HG03108 (cell line): ENCODE results near the gene SAA1.
"Not testable (repeated sequence)": the region's sequence is repeated elsewhere in the genome, so short reads cannot be mapped to it uniquely, and the experiment has no call there.

Source experiments
- ATAC-seq: cut with Tn5 transposase; IDR thresholded peaks from one replicate; pipeline ENCODE4 v1.9.1; 2021; ENCODE audit warnings: moderate library complexity; ENCODE audit not compliant: unreplicated experiment

The SAA1 gene

DNA sequence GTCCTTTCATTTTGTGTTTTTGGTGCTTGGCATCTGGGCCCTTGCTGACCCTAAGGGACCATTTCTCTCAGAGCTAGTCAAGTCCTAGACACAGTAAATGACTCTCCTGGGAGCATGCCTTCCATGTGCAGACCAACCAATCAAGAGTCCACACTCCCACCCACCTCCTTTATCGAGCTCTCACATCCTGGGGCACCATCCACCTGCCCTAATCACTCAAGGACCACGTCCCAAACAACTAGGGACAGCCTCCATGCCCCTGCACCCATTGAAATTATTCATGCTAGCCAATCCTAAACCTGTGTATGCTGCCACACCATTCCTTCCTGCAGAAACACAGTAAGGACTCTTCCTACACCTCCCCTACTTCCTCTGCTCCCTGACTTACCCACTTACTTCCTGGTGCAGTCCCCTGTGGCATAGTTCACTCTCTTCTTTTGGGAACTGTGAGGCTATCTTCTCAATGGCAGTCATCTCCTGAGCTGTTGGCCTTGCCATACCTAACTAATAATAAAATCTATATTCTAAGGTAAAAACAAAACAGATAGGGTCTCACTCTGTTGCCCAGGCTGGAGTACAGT lies 11.2 kb upstream of the SAA1 start:
- ATAC-seq: no peak

DNA sequence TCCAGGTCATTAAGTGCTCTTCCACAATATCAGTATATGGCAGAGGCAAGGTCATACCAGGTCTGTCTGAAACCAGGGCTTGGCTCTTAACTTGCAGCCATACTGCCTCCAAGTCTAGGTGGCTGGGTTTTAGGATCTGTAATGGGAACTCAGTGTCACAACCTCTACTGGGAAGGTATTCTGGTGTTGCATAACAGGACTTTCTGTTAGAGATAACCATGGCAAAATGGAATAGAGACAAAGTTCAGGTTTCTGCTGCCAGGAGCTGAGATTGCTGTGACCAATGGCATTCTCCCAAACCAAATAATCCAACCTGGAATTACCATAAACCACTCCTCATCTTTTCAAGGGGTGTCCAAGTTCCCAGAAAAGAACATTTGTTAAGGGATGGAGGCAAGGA lies 6.8 kb upstream of the SAA1 start:
- no peak for ATAC-seq

DNA sequence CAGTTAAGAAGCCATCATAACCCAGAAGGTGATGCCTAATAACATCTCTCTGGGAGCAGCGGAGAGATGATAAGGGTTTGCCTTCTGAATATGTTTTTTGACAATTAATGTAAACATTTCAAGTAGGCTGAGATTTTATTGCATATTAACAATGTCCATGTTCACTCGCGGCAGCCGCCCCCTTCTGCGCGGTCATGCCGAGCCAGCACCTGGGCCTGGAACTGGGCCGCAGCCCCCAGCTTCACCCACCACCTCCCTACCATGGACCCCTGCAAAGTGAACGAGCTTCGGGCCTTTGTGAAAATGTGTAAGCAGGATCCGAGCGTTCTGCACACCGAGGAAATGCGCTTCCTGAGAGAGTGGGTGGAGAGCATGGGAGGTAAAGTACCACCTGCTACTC lies 4.3 kb upstream of the SAA1 start:
- no peak for ATAC-seq

DNA sequence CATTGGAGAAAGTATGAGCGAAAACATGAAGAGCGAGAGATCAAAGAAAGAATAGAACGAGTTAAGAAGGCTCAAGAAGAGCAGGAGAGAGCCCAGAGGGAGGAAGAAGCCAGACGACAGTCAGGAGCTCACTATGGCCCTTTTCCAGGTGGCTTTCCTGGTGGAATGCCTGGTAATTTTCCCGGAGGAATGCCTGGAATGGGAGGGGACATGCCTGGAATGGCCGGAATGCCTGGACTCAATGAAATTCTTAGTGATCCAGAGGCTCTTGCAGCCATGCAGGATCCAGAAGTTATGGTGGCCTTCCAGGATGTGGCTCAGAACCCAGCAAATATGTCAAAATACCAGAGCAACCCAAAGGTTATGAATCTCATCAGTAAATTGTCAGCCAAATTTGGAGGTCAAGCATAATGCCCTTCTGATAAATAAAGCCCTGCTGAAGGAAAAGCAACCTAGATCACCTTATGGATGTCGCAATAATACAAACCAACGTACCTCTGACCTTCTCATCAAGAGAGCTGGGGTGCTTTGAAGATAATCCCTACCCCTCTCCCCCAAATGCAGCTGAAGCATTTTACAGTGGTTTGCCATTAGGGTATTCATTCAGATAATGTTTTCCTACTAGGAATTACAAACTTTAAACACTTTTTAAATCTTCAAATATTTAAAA lies 3.2 kb upstream of the SAA1 start:
- not testable (repeated sequence) for ATAC-seq

DNA sequence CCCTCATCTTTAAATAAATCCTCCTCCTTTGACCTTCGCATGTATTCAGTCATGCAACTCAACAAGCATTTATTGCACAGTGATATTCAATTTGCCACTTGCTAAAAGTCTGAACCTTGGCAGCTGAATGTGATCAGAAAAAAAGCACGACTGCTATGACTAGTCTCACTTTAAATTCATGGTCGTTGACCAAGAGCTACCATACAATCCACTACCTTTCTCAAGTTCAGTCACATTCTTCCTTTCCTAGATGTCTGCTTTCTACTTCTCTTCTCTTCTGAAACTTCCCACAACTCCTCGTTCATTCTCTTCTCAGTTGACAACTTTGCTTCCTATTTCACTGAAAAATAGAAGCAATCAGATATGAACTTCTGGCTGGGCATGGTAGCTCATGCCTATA lies 2.0 kb upstream of the SAA1 start:
- ATAC-seq: no peak

DNA sequence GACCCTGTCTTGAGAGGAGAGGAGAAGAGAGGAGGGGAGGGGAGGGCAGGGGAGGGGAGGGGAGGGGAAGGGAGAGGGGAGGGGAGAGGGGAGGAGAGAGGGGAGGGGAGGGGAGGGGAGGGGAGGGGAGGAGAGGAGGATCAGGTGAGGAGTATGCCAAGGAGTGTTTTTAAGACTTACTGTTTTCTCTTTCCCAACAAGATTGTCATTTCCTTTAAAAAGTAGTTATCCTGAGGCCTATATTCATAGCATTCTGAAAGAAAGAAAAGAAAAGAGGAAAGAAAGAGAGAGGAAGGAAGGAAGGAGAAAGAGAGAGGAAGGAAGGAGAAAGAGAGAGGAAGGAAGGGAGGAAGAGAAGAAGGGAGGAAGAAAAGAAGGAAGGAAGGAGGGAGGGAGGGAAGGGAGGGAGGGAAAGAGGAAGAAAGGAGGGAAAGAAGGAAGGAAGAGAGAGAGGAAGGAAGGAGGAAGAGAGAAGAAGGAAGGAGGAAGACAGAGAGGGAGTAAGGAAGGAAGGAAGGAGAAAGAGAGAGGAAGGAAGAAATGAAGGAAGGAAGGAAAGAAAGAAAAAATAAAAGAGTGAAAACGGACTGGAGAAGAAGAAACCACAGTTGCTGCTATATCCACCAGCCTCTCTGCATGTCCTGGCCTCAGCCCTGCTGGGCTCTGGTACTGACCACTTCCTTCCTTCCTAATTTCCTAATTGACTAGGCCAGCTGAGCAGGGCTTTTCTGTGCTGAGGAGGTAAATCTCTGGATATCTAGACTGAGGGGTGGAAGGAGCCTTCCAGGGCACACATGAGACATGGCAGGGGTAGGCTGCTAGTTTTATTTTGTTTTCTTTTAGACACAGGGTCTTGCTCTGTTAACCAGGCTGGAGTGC lies 1.1 kb upstream of the SAA1 start:
- no peak for ATAC-seq

DNA sequence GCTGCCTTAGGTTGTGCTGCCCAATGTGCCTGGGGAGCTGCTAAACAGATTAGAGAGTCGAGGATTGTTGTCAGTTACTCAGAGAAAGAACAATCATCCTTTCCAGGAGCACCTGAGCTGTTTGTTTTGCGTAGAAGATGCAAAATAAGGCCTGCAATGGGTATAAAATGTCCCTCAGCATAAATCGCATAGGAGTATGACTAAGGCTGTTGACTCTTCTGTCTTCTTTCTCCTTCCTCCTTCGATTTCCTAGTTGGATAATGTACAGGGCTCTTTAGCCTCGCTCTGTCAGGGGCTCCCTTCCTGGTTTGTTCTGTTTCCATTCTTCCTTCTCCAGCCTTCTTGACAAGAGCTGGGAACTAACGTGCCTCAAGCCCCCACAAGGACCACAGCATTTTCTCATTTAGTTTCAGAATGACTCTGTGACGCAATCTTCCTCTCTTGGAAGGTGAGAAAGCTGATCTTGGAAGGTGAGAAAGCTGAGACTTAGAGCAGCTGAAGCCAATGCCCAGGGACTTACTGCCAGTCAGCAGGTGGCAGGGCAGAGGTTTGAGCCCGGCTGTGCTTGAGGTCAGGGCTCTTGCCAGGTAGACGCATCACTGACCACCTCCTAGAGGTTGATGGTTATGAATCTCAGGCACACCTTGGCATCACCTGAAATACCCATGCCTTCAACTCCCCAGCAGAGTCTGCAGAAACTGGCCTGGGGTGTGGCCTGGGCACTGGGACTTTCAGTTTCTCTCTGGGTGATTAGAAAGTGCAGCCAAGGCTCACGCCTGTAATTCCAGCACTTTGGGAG lies 1.5 kb downstream of the SAA1 start:
- peak; percentile 51 for ATAC-seq

DNA sequence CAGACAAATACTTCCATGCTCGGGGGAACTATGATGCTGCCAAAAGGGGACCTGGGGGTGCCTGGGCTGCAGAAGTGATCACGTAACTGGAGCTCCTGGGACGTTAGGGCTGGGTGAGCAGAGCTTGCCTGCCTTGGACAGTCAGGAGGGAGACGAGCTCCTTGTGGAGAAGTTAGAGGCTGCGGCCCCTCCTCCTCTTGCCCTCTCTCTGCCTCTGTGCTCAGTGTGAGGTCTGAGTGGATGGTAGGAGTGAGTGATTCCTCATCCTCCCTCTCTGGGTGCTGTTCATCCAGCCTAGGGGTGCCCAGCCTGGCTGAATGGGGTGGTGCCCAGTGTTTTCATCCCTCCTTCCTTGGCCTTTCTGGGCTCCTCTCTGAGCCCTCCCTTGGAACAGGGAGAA lies 3.2 kb downstream of the SAA1 start:
- ATAC-seq: not testable (repeated sequence)

DNA sequence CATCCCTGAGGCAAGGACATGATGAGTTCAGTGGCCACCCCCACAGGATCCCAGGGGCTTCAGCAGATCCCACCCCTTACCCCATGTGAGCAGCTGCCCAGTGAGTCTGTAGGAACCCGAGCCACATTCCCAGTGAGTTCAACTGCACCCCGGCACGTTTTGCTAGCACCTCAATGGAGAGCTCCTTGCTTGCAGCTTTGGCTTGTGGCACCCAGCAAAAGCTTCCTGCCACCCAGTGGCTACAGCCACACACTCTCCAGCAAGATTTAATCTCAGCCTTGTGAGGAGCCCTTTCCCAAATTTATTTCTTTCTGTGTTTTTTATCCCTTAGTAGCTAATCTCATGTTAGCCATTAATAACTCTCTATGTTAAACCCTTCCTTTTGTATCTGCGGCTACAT lies 4.0 kb downstream of the SAA1 start:
- no peak for ATAC-seq

DNA sequence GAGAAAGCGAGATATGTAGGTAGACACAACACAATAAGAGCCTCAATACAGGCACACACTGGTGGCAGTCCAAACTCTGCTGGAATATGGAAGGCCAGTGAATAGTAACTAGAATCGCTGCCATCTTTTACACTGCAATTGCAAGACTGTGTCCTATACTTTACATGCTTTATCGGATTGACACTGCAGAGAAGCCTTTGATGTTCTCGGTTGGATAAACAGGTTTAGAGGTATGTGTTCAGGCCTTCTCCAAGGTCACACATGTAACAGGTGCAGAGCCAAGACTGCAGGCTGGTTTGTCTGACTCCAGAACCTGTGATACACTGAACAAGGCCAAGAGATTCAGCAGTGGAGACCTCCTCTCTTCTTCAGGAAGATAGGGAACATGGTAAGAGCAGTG lies 5.1 kb downstream of the SAA1 start:
- ATAC-seq: no peak

DNA sequence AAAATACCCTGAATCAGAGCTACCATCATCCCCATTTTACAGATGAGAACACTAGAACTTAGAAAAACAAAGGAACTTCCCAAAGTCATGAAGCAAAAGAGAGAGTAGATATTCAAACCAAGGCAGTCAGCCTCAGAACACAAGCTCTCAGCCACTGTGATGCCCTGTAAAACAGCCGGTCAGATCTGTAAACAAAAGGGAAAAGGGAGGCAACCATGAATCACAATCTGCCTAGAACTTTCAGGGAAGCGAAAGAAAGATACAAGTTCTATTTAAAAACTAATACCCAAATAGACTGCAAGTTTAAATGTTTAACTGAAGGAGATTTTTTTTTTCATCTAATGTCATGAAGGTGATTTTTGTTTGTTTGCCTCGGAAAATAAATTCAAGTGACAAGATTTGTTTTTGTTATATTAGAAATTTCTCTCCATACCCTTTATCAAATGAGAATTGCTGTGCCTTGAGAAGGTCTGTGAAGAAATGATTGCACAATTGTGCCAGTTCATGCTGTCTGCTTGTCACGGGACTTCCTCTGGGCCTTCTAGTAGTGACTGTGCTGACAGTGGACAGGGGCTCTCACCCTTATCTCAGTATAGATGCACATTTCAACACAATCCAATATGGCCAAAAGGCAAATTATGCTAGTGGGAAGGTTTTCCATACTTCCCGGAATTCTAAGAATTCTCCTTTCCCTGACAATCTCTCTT lies 11.7 kb downstream of the SAA1 start:
- ATAC-seq: no peak

DNA sequence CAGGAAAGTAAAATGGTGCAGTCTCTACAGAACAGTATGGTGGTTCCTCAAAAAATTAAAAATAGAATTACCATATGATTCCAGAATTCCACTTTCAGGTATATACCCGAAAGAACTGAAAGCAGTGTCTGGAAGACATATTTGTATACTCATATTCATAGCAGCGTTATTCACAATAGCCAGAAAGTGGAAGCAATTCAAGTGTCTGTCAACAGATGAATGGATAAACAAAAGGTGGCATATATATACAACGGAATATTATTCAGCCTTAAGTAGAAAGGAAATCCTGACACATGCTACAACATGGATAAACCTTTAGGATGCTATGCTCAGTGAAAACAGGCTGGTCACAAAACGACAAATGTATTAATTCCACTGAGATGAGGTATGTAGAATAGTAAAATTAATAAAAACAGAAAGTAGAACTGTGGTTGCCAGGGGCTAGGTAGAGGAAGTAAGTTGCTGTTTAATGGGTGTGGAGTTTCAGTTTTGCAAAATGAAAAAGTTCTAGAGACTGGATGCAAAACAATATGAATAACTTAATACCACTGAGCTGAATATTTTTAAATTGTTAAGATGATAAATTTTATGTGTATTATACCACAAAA lies 14.5 kb downstream of the SAA1 start:
- peak; percentile 81 for ATAC-seq

DNA sequence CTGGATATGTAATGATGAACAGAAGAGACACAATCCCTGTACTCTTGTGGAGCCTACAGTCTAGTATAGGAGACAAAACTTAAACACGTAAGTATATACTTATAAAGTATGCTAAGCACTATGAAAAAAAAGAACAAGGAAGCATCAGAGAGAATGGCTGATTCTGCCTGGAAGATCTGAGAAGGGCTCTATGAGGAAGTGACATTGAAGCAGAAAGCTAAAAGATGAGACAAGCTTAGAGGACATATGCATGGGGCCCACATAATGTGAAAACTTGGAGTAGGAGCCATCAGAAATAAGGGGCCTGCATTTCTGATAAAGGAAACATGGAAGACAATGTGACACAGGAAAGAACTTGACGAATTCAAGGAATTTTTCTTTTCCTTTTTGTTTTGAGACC lies 16.6 kb downstream of the SAA1 start:
- no peak for ATAC-seq

DNA sequence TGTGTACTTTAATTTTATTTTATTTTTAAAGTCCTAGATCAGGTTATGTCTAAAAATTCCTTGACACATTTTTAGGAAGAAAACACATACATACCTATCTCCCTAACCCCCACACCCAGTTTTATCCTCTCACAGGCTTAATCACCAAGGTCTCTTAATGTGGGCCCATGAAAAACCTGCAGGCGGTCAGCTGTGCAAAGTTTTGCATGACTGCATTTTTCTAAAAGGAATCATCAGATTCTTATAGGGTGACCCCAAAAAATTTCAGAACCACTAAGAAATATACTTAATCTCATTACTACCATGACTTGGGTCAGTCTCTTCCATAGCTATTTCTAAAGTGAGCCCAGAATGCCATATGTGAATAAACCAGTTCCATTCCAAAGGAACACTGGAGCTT lies 19.8 kb downstream of the SAA1 start:
- no peak for ATAC-seq

DNA sequence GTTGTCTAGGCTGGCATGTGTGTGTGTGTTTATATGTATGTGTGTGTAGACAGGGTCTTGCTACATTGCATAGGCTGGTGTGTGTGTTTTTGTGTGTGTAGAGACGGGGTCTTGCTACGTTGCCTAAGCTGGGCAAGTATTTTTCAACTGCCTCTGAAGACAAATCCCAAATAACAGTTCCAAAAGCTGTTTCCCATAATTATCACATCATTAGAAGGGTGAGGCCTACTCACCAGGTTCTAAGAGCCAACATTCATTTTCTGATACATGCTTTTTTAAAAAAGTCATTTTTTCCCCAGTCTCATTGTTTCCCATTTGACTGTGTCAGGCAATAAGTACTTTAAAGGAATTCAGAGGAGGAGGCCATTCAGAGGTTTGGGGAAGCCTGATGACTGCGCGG lies 22.8 kb downstream of the SAA1 start:
- no peak for ATAC-seq

DNA sequence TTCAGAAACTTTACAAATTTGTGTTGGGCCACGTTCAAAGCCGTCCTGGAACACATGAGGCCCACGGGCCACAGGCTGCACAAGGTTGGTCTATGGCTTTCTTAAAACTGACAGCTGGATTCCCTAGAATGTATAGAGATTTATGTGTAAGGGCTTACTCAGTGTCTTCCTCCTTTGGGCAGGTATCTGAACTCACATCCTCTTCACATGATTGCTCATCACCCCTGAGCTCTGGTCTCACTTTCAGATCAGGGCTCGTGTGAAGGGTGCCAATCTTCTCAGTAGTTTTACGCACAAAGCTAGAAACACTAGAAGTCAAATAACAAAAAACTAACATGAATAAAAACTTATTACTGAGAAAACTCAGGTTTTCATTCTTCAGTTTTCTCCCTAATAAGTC lies 28.8 kb downstream of the SAA1 start:
- ATAC-seq: no peak

DNA sequence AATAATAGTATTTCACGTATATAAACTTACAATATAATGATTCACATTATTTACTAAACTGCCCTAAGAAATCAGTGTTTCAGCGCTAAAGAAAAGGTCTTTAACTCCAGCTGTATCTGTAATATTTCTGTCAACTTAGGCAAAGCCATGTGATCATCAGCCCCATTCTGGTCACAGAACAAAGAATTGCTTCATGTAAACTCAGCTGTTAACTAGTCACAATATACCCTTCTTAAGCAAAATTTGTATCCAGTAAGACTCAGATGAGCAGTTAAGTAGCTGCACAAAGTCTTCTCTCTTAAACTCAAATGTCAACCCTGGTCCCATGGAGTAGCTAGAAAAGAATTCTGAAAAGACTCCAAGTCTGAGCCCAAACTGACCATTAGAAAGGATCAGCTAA lies 29.3 kb downstream of the SAA1 start:
- ATAC-seq: no peak

DNA sequence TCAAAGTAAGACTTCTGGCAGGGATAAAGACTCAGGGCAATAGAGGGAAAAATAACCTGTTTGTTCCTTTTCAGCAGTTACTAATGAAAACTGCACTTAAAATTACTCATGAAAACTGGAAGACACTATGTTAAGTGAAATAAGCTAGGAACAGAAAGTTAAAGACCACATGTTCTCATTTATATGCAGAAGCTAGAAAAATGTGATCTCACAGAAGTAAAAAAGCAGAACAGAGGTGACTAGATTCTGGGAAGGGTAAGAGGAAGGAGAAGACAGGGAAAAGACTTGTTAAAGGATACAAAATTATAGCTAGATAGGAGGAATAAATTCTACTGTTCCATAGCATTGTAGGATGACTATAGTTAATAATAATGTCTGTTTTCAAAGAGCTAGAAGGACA lies 33.7 kb downstream of the SAA1 start:
- no peak for ATAC-seq

DNA sequence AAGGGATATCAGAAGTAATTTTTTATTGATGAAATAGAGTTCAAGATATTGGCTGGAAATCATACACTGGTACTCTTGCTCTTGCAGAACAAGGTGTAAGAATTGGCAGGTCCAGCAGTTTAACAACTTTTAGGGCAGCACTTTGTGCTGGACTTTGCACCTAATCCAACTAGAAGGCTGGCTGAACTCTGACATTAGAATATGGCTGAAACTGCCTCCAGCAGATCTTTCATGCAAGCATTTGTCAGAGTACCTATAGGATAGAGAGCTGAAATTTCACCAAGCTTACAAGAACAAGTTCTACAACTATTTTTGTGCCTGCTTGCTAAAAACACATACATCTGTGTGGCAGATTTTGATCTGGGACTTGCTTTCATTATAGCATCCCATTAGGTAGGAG lies 38.7 kb downstream of the SAA1 start:
- no peak for ATAC-seq

DNA sequence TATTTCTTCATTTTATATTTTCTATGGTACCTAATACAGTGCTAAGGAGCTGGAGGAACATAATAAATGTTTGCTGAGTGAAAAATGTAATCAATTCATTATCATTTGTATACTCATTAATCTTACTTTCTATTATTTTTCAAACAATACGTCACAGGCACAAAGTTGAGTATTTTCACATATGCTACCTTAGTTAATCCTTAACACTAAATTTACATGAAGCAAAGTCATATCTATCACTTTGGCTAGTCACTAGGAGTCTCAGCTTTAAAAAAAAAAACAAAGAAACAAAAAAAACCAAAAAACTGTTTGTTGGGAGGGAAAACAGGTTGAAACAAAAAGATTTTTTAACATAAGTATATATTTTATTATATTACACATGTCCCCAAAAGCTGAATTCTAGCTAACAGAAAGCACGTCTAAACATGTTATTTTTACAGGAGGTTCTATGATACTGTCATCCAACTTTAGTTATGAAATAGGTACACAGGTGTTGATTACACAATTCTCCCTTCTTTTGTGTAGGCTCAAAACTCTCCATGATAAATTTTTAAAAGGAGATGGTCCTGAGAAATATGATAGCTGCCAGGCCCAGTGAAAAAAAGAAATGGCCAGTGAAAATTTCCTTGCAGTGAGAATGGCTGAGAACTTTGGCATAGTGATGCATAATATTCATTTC lies 41.5 kb downstream of the SAA1 start:
- no peak for ATAC-seq
